Activated T-helper 1 cell treated with anti-CD3 and anti-CD28 coated beads, Interleukin-2, amount 50 U/mL, for 16 hours (primary cell): ENCODE data around the gene AHDC1.
"Not testable (repeated sequence)": the region's sequence is repeated elsewhere in the genome, so short reads cannot be mapped to it uniquely, and the experiment has no call there.

Experiments used
- DNase-seq, 2 donors: peaks; one replicate each; pipeline ENCODE4 v3.0.0-alpha.2; 2020; ENCODE audit warnings: low read depth in 1 of 2, low spot score in 1 of 2

AHDC1 gene

GRCh38 chr1:27517907-27518718, 85.8 kb downstream of the AHDC1 start:
- DNase-seq: no peak

- DNase-seq: no peak
Observed at GRCh38 chr1:27517301-27517700, 86.6 kb downstream of the AHDC1 start.

GRCh38 chr1:27515626-27516025, 88.3 kb downstream of the AHDC1 start:
- no peak for DNase-seq

- DNase-seq: no peak
Observed at GRCh38 chr1:27513958-27514357, 90.0 kb downstream of the AHDC1 start.

- DNase-seq: no peak
Observed at GRCh38 chr1:27513528-27513927, 90.4 kb downstream of the AHDC1 start.

- DNase-seq: no peak
Observed at GRCh38 chr1:27509127-27510080, 94.5 kb downstream of the AHDC1 start.

- no peak for DNase-seq
Observed at GRCh38 chr1:27507960-27508665, 95.8 kb downstream of the AHDC1 start.

GRCh38 chr1:27506703-27507102, 97.2 kb downstream of the AHDC1 start:
- no peak for DNase-seq

- DNase-seq: no peak
Observed at GRCh38 chr1:27505420-27505680, 98.6 kb downstream of the AHDC1 start.

- DNase-seq: no peak
Observed at GRCh38 chr1:27504588-27505419, 99.1 kb downstream of the AHDC1 start.

GRCh38 chr1:27503844-27504587, 99.9 kb downstream of the AHDC1 start:
- DNase-seq: no peak

- DNase-seq: no peak
Observed at GRCh38 chr1:27503033-27503432, 100.9 kb downstream of the AHDC1 start.

- DNase-seq: not testable (repeated sequence)
Observed at GRCh38 chr1:27501159-27501558, 102.8 kb downstream of the AHDC1 start.

GRCh38 chr1:27499142-27499541, 104.8 kb downstream of the AHDC1 start:
- DNase-seq: no peak

GRCh38 chr1:27496604-27497155, 107.3 kb downstream of the AHDC1 start:
- no peak for DNase-seq

GRCh38 chr1:27492796-27493195, 111.1 kb downstream of the AHDC1 start:
- DNase-seq: no peak

- DNase-seq: no peak
Observed at GRCh38 chr1:27491748-27492700, 111.9 kb downstream of the AHDC1 start.

- peak; percentile 91 to 93 for DNase-seq
Observed at GRCh38 chr1:27489973-27490741, 113.8 kb downstream of the AHDC1 start, which contains the start of gene WASF2. TSS of gene WASF2 (minus strand) at chr1:27490167. CDS start at chr1:27428890, 61,277 bp downstream.
